Type B pancreatic cell (in vitro differentiated cells): ENCODE measurements around the gene GREM1. TPM values are rescaled to one million over a fixed set of nuclear protein-coding genes. Genes with fewer than 3 reads are reported as not detected.

ENCODE experiments used
- DNase-seq: peaks from one replicate; pipeline ENCODE4 v3.0.0; 2021; ENCODE audit warnings: mixed read lengths; ENCODE audit not compliant: unreplicated experiment; ENCODE audit errors: extremely low spot score
- H3K27ac Mint-ChIP-seq: 2 replicates; pipeline ENCODE4 v1.8.0; 2021; ENCODE audit warnings: mild to moderate bottlenecking, mixed read lengths
- H3K27me3 Mint-ChIP-seq: 2 replicates; pipeline ENCODE4 v1.8.0; 2021; ENCODE audit warnings: mixed read lengths
- H3K36me3 Mint-ChIP-seq: 2 replicates; pipeline ENCODE4 v1.8.0; 2021; ENCODE audit warnings: mixed read lengths
- H3K4me1 Mint-ChIP-seq: one replicate; pipeline ENCODE4 v1.8.0; 2021; ENCODE audit warnings: mixed read lengths; ENCODE audit not compliant: unreplicated experiment
- H3K4me3 Mint-ChIP-seq: 2 replicates; pipeline ENCODE4 v1.8.0; 2021; ENCODE audit warnings: mild to moderate bottlenecking, mixed read lengths
- H3K9me3 Mint-ChIP-seq: 2 replicates; pipeline ENCODE4 v1.8.0; 2021; ENCODE audit warnings: mixed read lengths
- total RNA-seq: library from RNA; stranded (reverse); gene quantifications from 2 replicates; pipeline ENCODE4 v1.2.1, GENCODE V29; 2021; ENCODE audit warnings: low replicate concordance
- TF ChIP-seq, protein P1 (sequence below): fragments of 200-600 bp; sonication (generic); conservative IDR thresholded peaks from 2 replicates; pipeline ENCODE4 v1.5.0; 2021; ENCODE audit warnings: antibody characterized with exemption, mild to moderate bottlenecking

The GREM1 gene
- total RNA-seq, 1 donor from 2014 or later: 56.6 TPM

GRCh38 chr15:32736701-32737061, 18.9 kb downstream of the GREM1 start:
- DNase-seq: no peak
- peaks cover 45% of the 10 kb centered on the region for H3K27me3 Mint-ChIP-seq
- no peak overlapping the region for H3K27ac Mint-ChIP-seq
- H3K36me3 Mint-ChIP-seq: peaks cover 10% of the 10 kb centered on the region
- H3K4me3 Mint-ChIP-seq: no peak overlapping the region
- peaks cover 16% of the 10 kb centered on the region for H3K9me3 Mint-ChIP-seq
- no peaks in the 10 kb centered on the region for H3K4me1 Mint-ChIP-seq
- TF ChIP-seq, protein P1, sequence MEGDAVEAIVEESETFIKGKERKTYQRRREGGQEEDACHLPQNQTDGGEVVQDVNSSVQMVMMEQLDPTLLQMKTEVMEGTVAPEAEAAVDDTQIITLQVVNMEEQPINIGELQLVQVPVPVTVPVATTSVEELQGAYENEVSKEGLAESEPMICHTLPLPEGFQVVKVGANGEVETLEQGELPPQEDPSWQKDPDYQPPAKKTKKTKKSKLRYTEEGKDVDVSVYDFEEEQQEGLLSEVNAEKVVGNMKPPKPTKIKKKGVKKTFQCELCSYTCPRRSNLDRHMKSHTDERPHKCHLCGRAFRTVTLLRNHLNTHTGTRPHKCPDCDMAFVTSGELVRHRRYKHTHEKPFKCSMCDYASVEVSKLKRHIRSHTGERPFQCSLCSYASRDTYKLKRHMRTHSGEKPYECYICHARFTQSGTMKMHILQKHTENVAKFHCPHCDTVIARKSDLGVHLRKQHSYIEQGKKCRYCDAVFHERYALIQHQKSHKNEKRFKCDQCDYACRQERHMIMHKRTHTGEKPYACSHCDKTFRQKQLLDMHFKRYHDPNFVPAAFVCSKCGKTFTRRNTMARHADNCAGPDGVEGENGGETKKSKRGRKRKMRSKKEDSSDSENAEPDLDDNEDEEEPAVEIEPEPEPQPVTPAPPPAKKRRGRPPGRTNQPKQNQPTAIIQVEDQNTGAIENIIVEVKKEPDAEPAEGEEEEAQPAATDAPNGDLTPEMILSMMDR: no peak

DNA sequence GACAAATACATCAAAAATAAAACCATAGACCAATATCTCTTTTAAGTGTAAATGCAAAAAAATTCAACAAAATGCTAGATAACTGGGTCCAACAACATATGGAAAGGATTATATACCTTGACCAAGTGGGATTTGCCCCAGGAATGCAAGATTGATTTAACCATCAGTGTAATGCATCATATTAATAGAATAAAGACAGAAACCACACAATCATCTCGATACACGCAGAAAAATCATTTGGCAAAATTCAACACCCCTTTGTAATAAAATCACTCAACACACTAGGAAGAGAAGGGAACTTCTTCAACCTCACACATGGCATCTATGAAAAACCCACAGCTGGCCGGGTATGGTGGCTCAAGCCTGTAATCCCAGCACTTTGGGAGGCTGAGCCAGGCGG, 19.5 kb downstream of the GREM1 start:
- no peak overlapping the region for H3K27ac Mint-ChIP-seq
- H3K4me3 Mint-ChIP-seq: no peak overlapping the region
- no peaks in the 10 kb centered on the region for H3K4me1 Mint-ChIP-seq
- peaks cover 16% of the 10 kb centered on the region for H3K9me3 Mint-ChIP-seq
- H3K36me3 Mint-ChIP-seq: peaks cover 10% of the 10 kb centered on the region
- peaks cover 40% of the 10 kb centered on the region for H3K27me3 Mint-ChIP-seq
- TF ChIP-seq, protein P1: no peak
- no peak for DNase-seq

DNA sequence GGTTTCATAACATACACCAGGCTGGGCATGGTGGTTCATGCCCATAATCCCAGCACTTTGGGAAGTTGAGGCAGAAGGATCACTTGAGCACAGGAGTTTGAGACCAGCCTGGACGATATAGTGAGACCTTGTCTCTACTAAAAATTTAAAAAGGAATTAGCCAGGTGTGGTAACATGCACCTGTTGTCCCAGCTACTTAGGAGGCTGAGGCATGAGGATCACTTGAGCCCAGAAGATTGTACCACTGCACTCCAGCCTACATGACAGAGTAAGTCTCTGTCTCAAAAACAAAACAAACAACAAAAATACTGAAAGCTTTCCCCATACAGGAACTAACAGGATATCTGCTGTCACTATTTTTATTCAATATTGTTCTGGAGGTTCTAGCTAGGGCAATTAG, 20.9 kb downstream of the GREM1 start:
- Mint-ChIP-seq H3K4me1 (no peaks in the 10 kb centered on the region), H3K27ac (no peak overlapping the region), H3K9me3 (peaks cover 16% of the 10 kb centered on the region), H3K36me3 (peaks cover 10% of the 10 kb centered on the region), H3K4me3 (no peak overlapping the region), H3K27me3 (peaks cover 28% of the 10 kb centered on the region)
- TF ChIP-seq, protein P1: no peak
- DNase-seq: no peak

- H3K27me3 Mint-ChIP-seq: peaks cover 19% of the 10 kb centered on the region
Measured at GRCh38 chr15:32739522-32740063, 21.8 kb downstream of the GREM1 start.

DNA sequence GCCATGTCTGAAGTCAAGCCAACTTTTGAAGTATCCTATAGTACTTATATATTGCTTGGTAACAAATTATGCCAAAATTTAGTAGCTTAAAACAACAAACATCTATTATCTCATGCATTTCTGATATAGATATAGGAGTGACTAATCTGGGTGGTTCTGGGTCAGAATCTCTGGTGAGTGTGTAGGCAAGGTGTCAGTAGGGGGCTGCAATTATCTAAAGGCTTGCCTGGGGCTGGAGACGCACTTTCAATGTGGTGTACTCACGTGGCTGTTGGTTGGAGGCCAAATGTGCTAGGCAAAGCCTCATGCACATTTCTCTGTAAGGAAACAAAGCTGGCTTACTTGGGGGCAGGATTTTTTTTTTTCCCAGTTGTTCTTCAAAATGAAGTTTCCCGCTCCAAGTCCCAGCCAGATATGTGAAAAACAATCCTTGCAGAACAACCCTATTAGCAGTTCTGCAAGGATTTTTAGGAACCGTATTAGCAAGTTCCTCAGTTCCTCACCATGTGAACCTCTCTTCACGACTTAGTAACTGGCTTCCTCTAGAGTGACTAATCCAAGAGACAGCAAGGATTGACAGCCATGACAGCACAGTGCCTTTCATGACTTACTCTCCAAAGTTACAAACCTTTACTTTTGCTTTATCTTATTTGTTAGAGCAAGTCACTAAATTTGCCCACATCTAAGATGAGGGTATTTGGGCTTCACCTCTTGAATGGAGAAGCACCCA, 25.8 kb downstream of the GREM1 start:
- Mint-ChIP-seq H3K27me3 (peaks cover 3% of the 10 kb centered on the region), H3K36me3 (no peaks in the 10 kb centered on the region), H3K9me3 (peaks cover 10% of the 10 kb centered on the region), H3K4me3 (no peak overlapping the region), H3K27ac (no peak overlapping the region), H3K4me1 (peaks cover 13% of the 10 kb centered on the region)
- TF ChIP-seq, protein P1: no peak
- DNase-seq: no peak

More at GRCh38 chr15:32739522-32740063, 21.8 kb downstream of the GREM1 start:
- H3K9me3 Mint-ChIP-seq: peaks cover 16% of the 10 kb centered on the region
- H3K4me1 Mint-ChIP-seq: no peaks in the 10 kb centered on the region
- TF ChIP-seq, protein P1: no peak
- no peak for DNase-seq
- H3K27ac Mint-ChIP-seq: no peak overlapping the region
- H3K4me3 Mint-ChIP-seq: no peak overlapping the region
- peaks cover 10% of the 10 kb centered on the region for H3K36me3 Mint-ChIP-seq
